ENCODE data around the gene UBC.

Gene UBC

DNA sequence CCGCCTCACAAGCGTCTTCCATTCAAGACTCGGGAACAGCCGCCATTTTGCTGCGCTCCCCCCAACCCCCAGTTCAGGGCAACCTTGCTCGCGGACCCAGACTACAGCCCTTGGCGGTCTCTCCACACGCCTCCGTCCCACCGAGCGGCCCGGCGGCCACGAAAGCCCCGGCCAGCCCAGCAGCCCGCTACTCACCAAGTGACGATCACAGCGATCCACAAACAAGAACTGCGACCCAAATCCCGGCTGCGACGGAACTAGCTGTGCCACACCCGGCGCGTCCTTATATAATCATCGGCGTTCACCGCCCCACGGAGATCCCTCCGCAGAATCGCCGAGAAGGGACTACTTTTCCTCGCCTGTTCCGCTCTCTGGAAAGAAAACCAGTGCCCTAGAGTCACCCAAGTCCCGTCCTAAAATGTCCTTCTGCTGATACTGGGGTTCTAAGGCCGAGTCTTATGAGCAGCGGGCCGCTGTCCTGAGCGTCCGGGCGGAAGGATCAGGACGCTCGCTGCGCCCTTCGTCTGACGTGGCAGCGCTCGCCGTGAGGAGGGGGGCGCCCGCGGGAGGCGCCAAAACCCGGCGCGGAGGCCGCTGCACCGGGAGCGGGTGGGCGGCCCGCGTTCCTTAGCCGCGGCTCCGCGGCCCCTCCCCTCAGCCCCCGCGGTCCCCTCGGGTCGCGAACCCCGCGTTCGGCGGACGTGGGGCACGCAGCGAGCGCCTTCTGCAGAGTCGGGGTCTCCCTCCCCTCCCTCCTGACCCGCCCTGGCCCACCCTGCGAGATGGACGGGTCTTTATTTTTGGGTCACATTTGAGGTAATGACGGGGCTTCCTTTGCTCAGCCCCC is at the start of gene UBC (continued):
- TF ChIP-seq, protein P1, sequence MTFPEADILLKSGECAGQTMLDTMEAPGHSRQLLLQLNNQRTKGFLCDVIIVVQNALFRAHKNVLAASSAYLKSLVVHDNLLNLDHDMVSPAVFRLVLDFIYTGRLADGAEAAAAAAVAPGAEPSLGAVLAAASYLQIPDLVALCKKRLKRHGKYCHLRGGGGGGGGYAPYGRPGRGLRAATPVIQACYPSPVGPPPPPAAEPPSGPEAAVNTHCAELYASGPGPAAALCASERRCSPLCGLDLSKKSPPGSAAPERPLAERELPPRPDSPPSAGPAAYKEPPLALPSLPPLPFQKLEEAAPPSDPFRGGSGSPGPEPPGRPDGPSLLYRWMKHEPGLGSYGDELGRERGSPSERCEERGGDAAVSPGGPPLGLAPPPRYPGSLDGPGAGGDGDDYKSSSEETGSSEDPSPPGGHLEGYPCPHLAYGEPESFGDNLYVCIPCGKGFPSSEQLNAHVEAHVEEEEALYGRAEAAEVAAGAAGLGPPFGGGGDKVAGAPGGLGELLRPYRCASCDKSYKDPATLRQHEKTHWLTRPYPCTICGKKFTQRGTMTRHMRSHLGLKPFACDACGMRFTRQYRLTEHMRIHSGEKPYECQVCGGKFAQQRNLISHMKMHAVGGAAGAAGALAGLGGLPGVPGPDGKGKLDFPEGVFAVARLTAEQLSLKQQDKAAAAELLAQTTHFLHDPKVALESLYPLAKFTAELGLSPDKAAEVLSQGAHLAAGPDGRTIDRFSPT (tag by site-specific recombination; IDR thresholded peaks at IDR 0.05), result peak; percentile 99
- TF ChIP-seq ZNF701 (tag by site-specific recombination; IDR thresholded peaks at IDR 0.05), result peak; percentile 43; the same call in 1 of the 2 replicates
- peak; percentile 90; the same call in 1 of the 2 replicates for TF ChIP-seq ZNF785 (tag by site-specific recombination; IDR thresholded peaks at IDR 0.05)
- peak; percentile 99 for TF ChIP-seq ZNF148 (tag by site-specific recombination; IDR thresholded peaks at IDR 0.05; ENCODE audit: borderline replicate concordance)
- peak; percentile 64; the same call in 1 of the 2 replicates for TF ChIP-seq FEZF1 (tag by site-specific recombination; IDR thresholded peaks at IDR 0.05)
- 0 out of 2 replicates have a peak, but pooled peaks have one; percentile 9 for TF ChIP-seq MZF1 (tag by site-specific recombination; IDR thresholded peaks at IDR 0.05; ENCODE audit: borderline replicate concordance)
- TF ChIP-seq ZNF623 (tag by site-specific recombination; IDR thresholded peaks at IDR 0.05), result peak; percentile 66
- peak; percentile 74; the same call in 1 of the 2 replicates for TF ChIP-seq ZNF600 (tag by site-specific recombination; IDR thresholded peaks at IDR 0.05)
- TF ChIP-seq ZNF184 (tag by site-specific recombination; IDR thresholded peaks at IDR 0.05), result 0 out of 2 replicates have a peak, but pooled peaks have one; percentile 54
- peak; percentile 91 for TF ChIP-seq ZBTB44 (tag by site-specific recombination; IDR thresholded peaks at IDR 0.05)
- TF ChIP-seq KLF17 (tag by site-specific recombination; IDR thresholded peaks at IDR 0.05), result peak; percentile 100
- TF ChIP-seq ZNF391 (tag by site-specific recombination; IDR thresholded peaks at IDR 0.05; ENCODE audit: borderline replicate concordance, low read depth), result no peak; the same call in none of the 2 replicates
- TF ChIP-seq ZNF114 (tag by site-specific recombination; IDR thresholded peaks at IDR 0.05), result no peak
- peak; percentile 92 for TF ChIP-seq ZNF843 (tag by site-specific recombination; IDR thresholded peaks at IDR 0.05)
- peak; percentile 88 for TF ChIP-seq ZNF394 (tag by site-specific recombination; IDR thresholded peaks at IDR 0.05; ENCODE audit: borderline replicate concordance)
- TF ChIP-seq SP2 (tag by site-specific recombination; IDR thresholded peaks at IDR 0.05), result peak; percentile 93
- peak; percentile 90; the same call in 1 of the 2 replicates for TF ChIP-seq ZNF658 (tag by site-specific recombination; IDR thresholded peaks at IDR 0.05)
- peak; percentile 91 for TF ChIP-seq YY2 (tag by site-specific recombination; IDR thresholded peaks at IDR 0.05)
- TF ChIP-seq ZNF335 (tag by site-specific recombination; conservative IDR thresholded peaks at IDR 0.05), result peak; percentile 99
- TF ChIP-seq ZNF501 (tag by site-specific recombination; IDR thresholded peaks at IDR 0.05), result peak; percentile 98
- peak; percentile 96 for TF ChIP-seq ZBTB10 (tag by site-specific recombination; IDR thresholded peaks at IDR 0.05)
- TF ChIP-seq ZNF366 (tag by site-specific recombination; conservative IDR thresholded peaks at IDR 0.05), result 0 out of 2 replicates have a peak, but pooled peaks have one; percentile 42
- TF ChIP-seq EGR2 (tag by site-specific recombination; IDR thresholded peaks at IDR 0.05; ENCODE audit: low read depth), result peak; percentile 26
- TF ChIP-seq PRDM6 (tag by site-specific recombination; IDR thresholded peaks at IDR 0.05), result peak; percentile 52; the same call in 1 of the 2 replicates
- TF ChIP-seq GLIS2 (tag by site-specific recombination; IDR thresholded peaks at IDR 0.05), result peak; percentile 94
- TF ChIP-seq YY1 (tag by site-specific recombination; IDR thresholded peaks at IDR 0.05), result peak; percentile 85
- TF ChIP-seq ZBTB48 (tag by site-specific recombination; IDR thresholded peaks at IDR 0.05), result peak; percentile 10

Measured in HEK293 (cell line).